Measurements from ENCODE around the gene LARGE2. TPM values are rescaled to one million over a fixed set of nuclear protein-coding genes. Genes with fewer than 3 reads are reported as not detected.

LARGE2 gene
- total and polyA plus RNA-seq, 10 of the 15 experiments (the other 5 are each of a cell fraction or from before 2014, with no cell fraction given), result 0.03 to 0.41 (median 0.19) TPM; not detected in 6

DNA sequence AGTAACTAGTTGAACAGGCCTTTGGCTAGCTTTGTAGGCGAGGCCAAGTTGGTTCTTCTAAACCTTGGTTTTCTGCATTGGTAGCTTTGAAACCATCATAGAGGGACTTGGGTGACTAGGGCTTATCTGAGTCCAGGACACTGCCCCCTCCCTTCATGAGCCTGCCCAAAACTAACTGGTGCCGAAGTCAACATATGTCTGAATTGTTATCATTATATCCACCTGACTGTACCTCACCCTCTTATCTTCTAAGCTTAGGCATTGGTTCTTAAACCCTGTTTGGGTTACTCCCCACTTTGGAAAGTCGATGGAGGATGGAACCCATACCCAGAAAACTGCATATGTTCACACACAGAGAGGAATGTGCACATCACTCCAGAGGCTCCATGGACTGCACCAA lies 44.6 kb upstream of the LARGE2 start (continued):
- TF ChIP-seq ZBTB4 (CRISPR knock-in tag; IDR thresholded peaks at IDR 0.05) (no peak), SRF (IDR thresholded peaks at IDR 0.05; ENCODE audit: low read depth in 2 of 2, low read length in 2 of 2) (no peak), POLR2AphosphoS5 (IDR thresholded peaks at IDR 0.05; ENCODE audit: low read length) (no peak), IRF4 (IDR thresholded peaks at IDR 0.05; ENCODE audit: low read depth, low read length) (no peak)

DNA sequence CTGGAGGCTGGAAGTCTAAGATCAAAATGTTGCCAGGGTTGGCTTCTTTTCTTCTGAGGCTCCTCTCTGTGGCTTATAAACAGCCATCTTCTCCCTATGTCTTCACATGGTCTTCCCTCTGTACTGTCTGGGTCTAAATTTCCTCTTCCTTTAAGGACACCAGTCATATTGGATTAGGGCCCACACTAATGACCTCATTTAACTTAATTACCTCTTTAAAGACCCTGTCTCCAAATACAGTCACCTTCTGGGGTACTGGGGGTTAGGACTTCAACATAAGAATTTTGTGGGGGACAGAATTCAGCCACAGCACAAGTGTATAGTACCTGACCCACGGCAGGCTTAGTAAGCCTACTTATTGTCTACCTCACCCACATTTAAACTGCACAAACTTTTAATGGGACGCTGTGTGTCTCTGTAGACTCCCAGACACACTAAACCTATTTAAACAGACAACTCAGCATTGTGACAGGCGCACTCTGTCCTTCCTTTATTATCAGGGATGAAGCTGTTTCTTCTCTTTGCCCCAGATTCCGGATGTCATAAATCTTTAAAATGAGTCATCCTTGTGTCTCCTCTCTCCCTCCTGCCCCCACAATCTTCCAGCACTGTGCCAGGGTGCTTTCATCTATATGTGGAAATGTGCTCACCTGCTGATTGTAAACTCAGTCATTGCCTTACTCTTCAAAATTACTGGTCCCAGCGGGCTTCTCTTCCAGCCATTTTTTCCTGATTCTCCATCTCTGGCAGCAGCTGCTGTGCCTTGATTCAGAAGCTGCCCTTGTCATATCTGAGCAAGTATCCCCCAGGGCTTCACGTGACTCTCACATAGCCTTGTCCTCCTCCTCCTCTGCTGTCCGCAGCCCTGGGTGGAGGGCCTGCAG lies 42.4 kb upstream of the LARGE2 start:
- no peak for FAIRE-seq
- in situ Hi-C loops (cut with MboI), result no loop called here
- Histone ChIP-seq H3K79me2 (ENCODE audit: control insufficient read depth, insufficient read depth, low read length) (no peaks in the 10 kb centered on the region), H4K20me1 (ENCODE audit: control insufficient read depth, insufficient read depth) (no peaks in the 10 kb centered on the region), H3K4me3 (no peak overlapping the region), H2AFZ (ENCODE audit: control insufficient read depth, low read depth, low read length) (no peak overlapping the region), H3K36me3 (ENCODE audit: control insufficient read depth in 2 of 2, insufficient read depth in 2 of 2, low read length in 1 of 2) (no peaks in the 10 kb centered on the region; a peak in 2 of 4 replicates), H3K9me3 (replicated peaks; ENCODE audit: control insufficient read depth, insufficient read depth, low read length) (no peaks in the 10 kb centered on the region), H3K4me1 (ENCODE audit: control insufficient read depth, insufficient read depth, low read length) (no peaks in the 10 kb centered on the region), H3K27me3 (replicated peaks in 1 of 2; ENCODE audit: control insufficient read depth in 2 of 2, insufficient read depth in 2 of 2, low read length in 1 of 2) (no peaks in the 10 kb centered on the region), H3K4me2 (ENCODE audit: control insufficient read depth, insufficient read depth) (no peak overlapping the region), H3K9ac (ENCODE audit: control insufficient read depth, insufficient read depth, low read length) (no peak overlapping the region), H3K27ac (ENCODE audit: control insufficient read depth, insufficient read depth) (no peak overlapping the region)
- no TSS peak for BruUV-seq (replicated peaks)
- no peak for ATAC-seq
- ChIA-PET CTCF (interaction anchor here (1.8 to 3.5 kb wide), 2 partner anchors 7 to 126 kb away, joined by 6 to 8 read pairs; no protein-coding TSS in a partner anchor), POLR2A (no interaction called here), SMC1A (ENCODE audit: uncharacterized antibody, unreplicated experiment) (interaction anchor here (0.6 kb wide), 1 partner anchor 54 kb away, joined by 3 read pairs; no protein-coding TSS in a partner anchor), RAD21 (ENCODE audit: unreplicated experiment) (no interaction called here)
- DNase-seq (ENCODE audit: low read depth, low spot score), result no peak
- intact Hi-C loops (cut with micrococcal nuclease; ENCODE audit: unreplicated experiment), result no loop called here
- 91% methylated on average over 7 of the region's 7 CpGs for WGBS (ENCODE audit: insufficient coverage, insufficient replicate concordance, low lambda C conversion rate, missing lambda C conversion rate)
- TF ChIP-seq POU2F2 (IDR thresholded peaks at IDR 0.05; ENCODE audit: borderline replicate concordance, low read depth, low read length) (no peak), HDAC6 (IDR thresholded peaks at IDR 0.05; ENCODE audit: unreplicated experiment) (no peak), TBL1XR1 (IDR thresholded peaks at IDR 0.05; ENCODE audit: low read depth, low read length) (no peak), RBBP5 (conservative IDR thresholded peaks at IDR 0.05) (no peak), POLR2AphosphoS2 (IDR thresholded peaks at IDR 0.05; ENCODE audit: low read depth, low read length) (no peak), FOS (IDR thresholded peaks at IDR 0.05; ENCODE audit: borderline replicate concordance, extremely low read depth, insufficient read length) (no peak)
- TF ChIP-seq, protein P1, sequence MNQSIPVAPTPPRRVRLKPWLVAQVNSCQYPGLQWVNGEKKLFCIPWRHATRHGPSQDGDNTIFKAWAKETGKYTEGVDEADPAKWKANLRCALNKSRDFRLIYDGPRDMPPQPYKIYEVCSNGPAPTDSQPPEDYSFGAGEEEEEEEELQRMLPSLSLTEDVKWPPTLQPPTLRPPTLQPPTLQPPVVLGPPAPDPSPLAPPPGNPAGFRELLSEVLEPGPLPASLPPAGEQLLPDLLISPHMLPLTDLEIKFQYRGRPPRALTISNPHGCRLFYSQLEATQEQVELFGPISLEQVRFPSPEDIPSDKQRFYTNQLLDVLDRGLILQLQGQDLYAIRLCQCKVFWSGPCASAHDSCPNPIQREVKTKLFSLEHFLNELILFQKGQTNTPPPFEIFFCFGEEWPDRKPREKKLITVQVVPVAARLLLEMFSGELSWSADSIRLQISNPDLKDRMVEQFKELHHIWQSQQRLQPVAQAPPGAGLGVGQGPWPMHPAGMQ (IDR thresholded peaks at IDR 0.05; ENCODE audit: borderline replicate concordance), result no peak
- TF ChIP-seq, protein P2, sequence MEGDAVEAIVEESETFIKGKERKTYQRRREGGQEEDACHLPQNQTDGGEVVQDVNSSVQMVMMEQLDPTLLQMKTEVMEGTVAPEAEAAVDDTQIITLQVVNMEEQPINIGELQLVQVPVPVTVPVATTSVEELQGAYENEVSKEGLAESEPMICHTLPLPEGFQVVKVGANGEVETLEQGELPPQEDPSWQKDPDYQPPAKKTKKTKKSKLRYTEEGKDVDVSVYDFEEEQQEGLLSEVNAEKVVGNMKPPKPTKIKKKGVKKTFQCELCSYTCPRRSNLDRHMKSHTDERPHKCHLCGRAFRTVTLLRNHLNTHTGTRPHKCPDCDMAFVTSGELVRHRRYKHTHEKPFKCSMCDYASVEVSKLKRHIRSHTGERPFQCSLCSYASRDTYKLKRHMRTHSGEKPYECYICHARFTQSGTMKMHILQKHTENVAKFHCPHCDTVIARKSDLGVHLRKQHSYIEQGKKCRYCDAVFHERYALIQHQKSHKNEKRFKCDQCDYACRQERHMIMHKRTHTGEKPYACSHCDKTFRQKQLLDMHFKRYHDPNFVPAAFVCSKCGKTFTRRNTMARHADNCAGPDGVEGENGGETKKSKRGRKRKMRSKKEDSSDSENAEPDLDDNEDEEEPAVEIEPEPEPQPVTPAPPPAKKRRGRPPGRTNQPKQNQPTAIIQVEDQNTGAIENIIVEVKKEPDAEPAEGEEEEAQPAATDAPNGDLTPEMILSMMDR (IDR thresholded peaks at IDR 0.05 in 2 of 3, conservative IDR thresholded peaks at IDR 0.05 in 1 of 3; ENCODE audit: control insufficient read depth in 2 of 3, extremely low read depth in 1 of 3, insufficient read depth in 1 of 3, low read depth in 3 of 3, low read length in 3 of 3), result no peak
- TF ChIP-seq, protein P3, sequence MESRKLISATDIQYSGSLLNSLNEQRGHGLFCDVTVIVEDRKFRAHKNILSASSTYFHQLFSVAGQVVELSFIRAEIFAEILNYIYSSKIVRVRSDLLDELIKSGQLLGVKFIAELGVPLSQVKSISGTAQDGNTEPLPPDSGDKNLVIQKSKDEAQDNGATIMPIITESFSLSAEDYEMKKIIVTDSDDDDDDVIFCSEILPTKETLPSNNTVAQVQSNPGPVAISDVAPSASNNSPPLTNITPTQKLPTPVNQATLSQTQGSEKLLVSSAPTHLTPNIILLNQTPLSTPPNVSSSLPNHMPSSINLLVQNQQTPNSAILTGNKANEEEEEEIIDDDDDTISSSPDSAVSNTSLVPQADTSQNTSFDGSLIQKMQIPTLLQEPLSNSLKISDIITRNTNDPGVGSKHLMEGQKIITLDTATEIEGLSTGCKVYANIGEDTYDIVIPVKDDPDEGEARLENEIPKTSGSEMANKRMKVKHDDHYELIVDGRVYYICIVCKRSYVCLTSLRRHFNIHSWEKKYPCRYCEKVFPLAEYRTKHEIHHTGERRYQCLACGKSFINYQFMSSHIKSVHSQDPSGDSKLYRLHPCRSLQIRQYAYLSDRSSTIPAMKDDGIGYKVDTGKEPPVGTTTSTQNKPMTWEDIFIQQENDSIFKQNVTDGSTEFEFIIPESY (IDR thresholded peaks at IDR 0.05), result no peak

Data from GM12878 (cell line).